Esophagus squamous epithelium (tissue), 5 donors: ENCODE results near the gene CX3CL1. TPM values are rescaled to one million over a fixed set of nuclear protein-coding genes. Genes with fewer than 3 reads are reported as not detected.

Experiments
- DNase-seq: peaks from one replicate; lab custom pipeline; 2025; lab: John Stamatoyannopoulos, UW
- H3K27ac ChIP-seq, 4 donors: fragments of 200-600 bp; sonication (generic); one replicate each; pipeline ENCODE4 v1.5.1; 2016 to 2019; ENCODE audit warnings: mild to moderate bottlenecking in 1 of 4
- H3K27me3 ChIP-seq, 4 donors: fragments of 200-600 bp; sonication (generic); 1 replicate in 3 of 4; 2 replicates in 1 of 4; pipeline versions ENCODE4 v1.5.1 to v1.6.0; 2017 to 2021; ENCODE audit warnings: antibody characterized with exemption in 1 of 4
- H3K36me3 ChIP-seq, 3 donors: fragments of 200-600 bp; sonication (generic); one replicate each; pipeline ENCODE4 v1.5.1; 2016 to 2019
- H3K4me1 ChIP-seq, 3 donors: fragments of 200-600 bp; sonication (generic); one replicate each; pipeline ENCODE4 v1.5.1; 2017 to 2019
- H3K4me3 ChIP-seq, 4 donors: fragments of 200-600 bp; sonication (generic); 1 replicate in 3 of 4; 2 replicates in 1 of 4; pipeline ENCODE4 v1.5.1; 2016 to 2019; ENCODE audit warnings: mild to moderate bottlenecking in 2 of 4, moderate library complexity in 1 of 4
- H3K9me3 ChIP-seq, 3 donors: fragments of 200-600 bp; sonication (generic); one replicate each; pipeline ENCODE4 v1.5.1; 2016 to 2019
- POLR2A ChIP-seq, 4 donors: fragments of 450-650 bp; IDR thresholded peaks; one replicate each; pipeline ENCODE4 v1.6.1; 2017; ENCODE audit warnings: antibody characterized with exemption in 4 of 4, mild to moderate bottlenecking in 4 of 4, moderate library complexity in 3 of 4
- WGBS, 2 donors: methylation state at CpG; one replicate each; pipeline ENCODE4 v1.1.5; 2018; 5-methylcytosine and 5-hydroxymethylcytosine counted together
- intact Hi-C: fragments of 100-400 bp; cut with DNase I; formaldehyde crosslinking; loops from one replicate; pipeline ENCODE4 v1.15.0; 2022
- total RNA-seq, 4 donors: library from RNA; depleted of rRNA; stranded (reverse); fragments of >200 nt; gene quantifications; one replicate each; pipeline ENCODE4 v1.1.0, GENCODE V29; 2016
- TF ChIP-seq, protein P1 (sequence below), 6 experiments: fragments of 450-650 bp in 4 of 6; fragments of 200-600 bp in 2 of 6; sonication (generic) in 2 of 6; IDR thresholded peaks; one replicate each; pipeline ENCODE4 v1.5.1; 2016 to 2019; ENCODE audit warnings: antibody characterized with exemption in 6 of 6, mild to moderate bottlenecking in 4 of 6, moderate library complexity in 4 of 6
- donor health status: DM: yes; HTN: yes; CAD: no.

The CX3CL1 gene
- total RNA-seq, 4 donors from 2014 or later: 3.3 to 14.8 (median 7.4) TPM

- Histone ChIP-seq H3K27ac (peak overlapping the region in 3 of 4 donors; percentile 23 to 29 (median 25)), H3K4me1 (peaks cover 25 to 47% (median 32%) of the 10 kb centered on the region in 3 donors), H3K9me3 (no peaks in the 10 kb centered on the region), H3K27me3 (no peaks in the 10 kb centered on the region), H3K36me3 (no peaks in the 10 kb centered on the region), H3K4me3 (no peak overlapping the region)
- no peak for DNase-seq
- intact Hi-C loops: no loop called here
- no peak for TF ChIP-seq POLR2A (IDR thresholded peaks at IDR 0.05)
- TF ChIP-seq, protein P1, sequence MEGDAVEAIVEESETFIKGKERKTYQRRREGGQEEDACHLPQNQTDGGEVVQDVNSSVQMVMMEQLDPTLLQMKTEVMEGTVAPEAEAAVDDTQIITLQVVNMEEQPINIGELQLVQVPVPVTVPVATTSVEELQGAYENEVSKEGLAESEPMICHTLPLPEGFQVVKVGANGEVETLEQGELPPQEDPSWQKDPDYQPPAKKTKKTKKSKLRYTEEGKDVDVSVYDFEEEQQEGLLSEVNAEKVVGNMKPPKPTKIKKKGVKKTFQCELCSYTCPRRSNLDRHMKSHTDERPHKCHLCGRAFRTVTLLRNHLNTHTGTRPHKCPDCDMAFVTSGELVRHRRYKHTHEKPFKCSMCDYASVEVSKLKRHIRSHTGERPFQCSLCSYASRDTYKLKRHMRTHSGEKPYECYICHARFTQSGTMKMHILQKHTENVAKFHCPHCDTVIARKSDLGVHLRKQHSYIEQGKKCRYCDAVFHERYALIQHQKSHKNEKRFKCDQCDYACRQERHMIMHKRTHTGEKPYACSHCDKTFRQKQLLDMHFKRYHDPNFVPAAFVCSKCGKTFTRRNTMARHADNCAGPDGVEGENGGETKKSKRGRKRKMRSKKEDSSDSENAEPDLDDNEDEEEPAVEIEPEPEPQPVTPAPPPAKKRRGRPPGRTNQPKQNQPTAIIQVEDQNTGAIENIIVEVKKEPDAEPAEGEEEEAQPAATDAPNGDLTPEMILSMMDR (IDR thresholded peaks at IDR 0.05): no peak
- WGBS, 2 donors: 57 to 61% methylated on average over 6 of the region's 6 CpGs
These were observed 47.2 kb downstream of the CX3CL1 start for GRCh38 chr16:57419506-57419905.

GRCh38 chr16:57422026-57422944 is 50.0 kb downstream of the CX3CL1 start:
- H3K9me3 ChIP-seq: no peaks in the 10 kb centered on the region
- no peak overlapping the region for H3K4me3 ChIP-seq
- peaks cover 0 to 3% (median 0%) of the 10 kb centered on the region in 3 donors for H3K36me3 ChIP-seq
- no peak for TF ChIP-seq POLR2A (IDR thresholded peaks at IDR 0.05)
- TF ChIP-seq, protein P1 (IDR thresholded peaks at IDR 0.05): peak; percentile 28 to 61 (median 54)
- 27 to 30% methylated on average over 10 of the region's 10 CpGs for WGBS, 2 donors
- peaks cover 16 to 48% (median 25%) of the 10 kb centered on the region in 3 donors for H3K4me1 ChIP-seq
- H3K27ac ChIP-seq: peak overlapping the region in 3 of 4 donors; percentile 22 to 62 (median 39)
- no peak for DNase-seq
- no peaks in the 10 kb centered on the region for H3K27me3 ChIP-seq
- intact Hi-C loops: no loop called here

DNA sequence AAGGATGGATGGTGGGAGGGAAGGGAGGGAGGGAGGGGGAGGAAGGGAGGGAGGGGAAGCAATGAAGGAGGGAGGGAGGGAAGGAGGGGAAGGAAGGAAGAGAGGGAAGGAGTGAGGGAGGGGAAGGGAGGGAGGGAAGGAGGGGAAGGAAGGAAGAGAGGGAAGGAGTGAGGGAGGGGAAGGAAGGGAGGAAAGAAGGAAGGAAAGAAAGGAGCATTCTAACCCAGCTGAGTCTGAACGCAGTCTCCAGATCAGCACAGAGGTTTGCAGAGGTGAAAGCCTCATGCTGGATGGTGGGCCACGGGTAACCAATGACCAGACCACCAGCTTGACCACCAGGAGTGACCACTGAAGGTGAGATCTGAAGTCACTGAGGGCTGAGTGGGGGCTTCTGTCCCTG is 50.9 kb downstream of the CX3CL1 start:
- H3K36me3 ChIP-seq: peaks cover 0 to 12% (median 1%) of the 10 kb centered on the region in 3 donors
- TF ChIP-seq, protein P1 (IDR thresholded peaks at IDR 0.05): no peak
- TF ChIP-seq POLR2A (IDR thresholded peaks at IDR 0.05): no peak
- H3K4me1 ChIP-seq: peaks cover 13 to 41% (median 17%) of the 10 kb centered on the region in 3 donors
- peak overlapping the region in 1 of 4 donors; percentile 10 for H3K27ac ChIP-seq
- H3K27me3 ChIP-seq: no peaks in the 10 kb centered on the region
- intact Hi-C loops: no loop called here
- no peak for DNase-seq
- no peak overlapping the region for H3K4me3 ChIP-seq
- H3K9me3 ChIP-seq: no peaks in the 10 kb centered on the region
- WGBS, 2 donors: 71 to 83% methylated on average over 2 of the region's 2 CpGs

GRCh38 chr16:57424583-57424982 is 52.3 kb downstream of the CX3CL1 start:
- intact Hi-C loops: no loop called here
- TF ChIP-seq, protein P1 (IDR thresholded peaks at IDR 0.05): no peak
- no peak for TF ChIP-seq POLR2A (IDR thresholded peaks at IDR 0.05)
- H3K4me1 ChIP-seq: peaks cover 4 to 27% (median 10%) of the 10 kb centered on the region in 3 donors
- H3K36me3 ChIP-seq: peaks cover 0 to 26% (median 12%) of the 10 kb centered on the region in 3 donors
- no peak overlapping the region for H3K4me3 ChIP-seq
- DNase-seq: no peak
- H3K27me3 ChIP-seq: no peaks in the 10 kb centered on the region
- WGBS, 2 donors: 56 to 68% methylated on average over 3 of the region's 3 CpGs
- H3K9me3 ChIP-seq: no peaks in the 10 kb centered on the region
- H3K27ac ChIP-seq: no peak overlapping the region

DNA sequence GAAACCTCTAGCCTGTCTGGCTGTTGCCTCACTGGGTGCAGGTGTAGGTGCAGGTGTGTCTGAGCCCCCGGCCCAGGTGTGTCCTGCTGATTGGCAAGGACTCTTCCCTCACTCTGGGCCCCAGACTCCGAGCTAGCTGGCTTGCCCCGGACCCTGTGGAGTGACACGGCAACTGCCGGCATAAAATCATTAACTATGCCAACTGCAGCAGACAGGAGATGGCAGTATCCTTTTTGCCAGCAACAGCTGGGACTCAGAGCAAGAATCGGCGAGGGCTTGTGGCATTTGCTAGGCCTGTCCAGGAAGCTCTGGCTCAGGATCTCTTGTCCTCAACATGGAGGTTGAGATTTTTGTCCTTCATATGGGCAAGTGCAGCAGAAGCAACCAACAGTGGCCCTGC is 54.1 kb downstream of the CX3CL1 start:
- TF ChIP-seq POLR2A (IDR thresholded peaks at IDR 0.05): no peak
- TF ChIP-seq, protein P1 (IDR thresholded peaks at IDR 0.05): no peak
- H3K36me3 ChIP-seq: peaks cover 8 to 44% (median 27%) of the 10 kb centered on the region in 3 donors
- no peaks in the 10 kb centered on the region for H3K27me3 ChIP-seq
- intact Hi-C loops: no loop called here
- peaks cover 4 to 27% (median 10%) of the 10 kb centered on the region in 3 donors for H3K4me1 ChIP-seq
- WGBS, 2 donors: 87% methylated on average over 7 of the region's 7 CpGs; no CpG with 5 or more reads in 1 of the 2 donors
- no peak for DNase-seq
- H3K9me3 ChIP-seq: no peaks in the 10 kb centered on the region
- no peak overlapping the region for H3K4me3 ChIP-seq
- H3K27ac ChIP-seq: no peak overlapping the region
